ENCODE results near the gene ZSWIM4.
A peak's percentile ranks its signal among the peaks of the same experiment; 100 is the strongest.
"Not testable (repeated sequence)": the region's sequence is repeated elsewhere in the genome, so short reads cannot be mapped to it uniquely, and the experiment has no call there.

ZSWIM4 gene

GRCh38 chr19:13794757-13795589, at the start of gene ZSWIM4:
TSS of gene ZSWIM4 (plus strand) at chr19:13795443. CDS start at chr19:13795649, 206 bp downstream.
- DNase-seq (ENCODE audit: low spot score) = peak; percentile 97

GRCh38 chr19:13747098-13747453, 48.2 kb upstream of the ZSWIM4 start:
- DNase-seq (ENCODE audit: low spot score) = no peak

GRCh38 chr19:13748169-13748828, 46.9 kb upstream of the ZSWIM4 start:
- peak; percentile 25 for DNase-seq (ENCODE audit: low spot score)

GRCh38 chr19:13751436-13751835, 43.8 kb upstream of the ZSWIM4 start:
- DNase-seq (ENCODE audit: low spot score) = no peak

GRCh38 chr19:13753622-13754021, 41.6 kb upstream of the ZSWIM4 start:
- not testable (repeated sequence) for DNase-seq (ENCODE audit: low spot score)

GRCh38 chr19:13756210-13756609, 39.0 kb upstream of the ZSWIM4 start:
- DNase-seq (ENCODE audit: low spot score) = no peak

- no peak for DNase-seq (ENCODE audit: low spot score)
Observed at GRCh38 chr19:13757805-13758772, 37.2 kb upstream of the ZSWIM4 start.

GRCh38 chr19:13758795-13759194, 36.4 kb upstream of the ZSWIM4 start:
- DNase-seq (ENCODE audit: low spot score) = no peak

GRCh38 chr19:13761423-13761822, 33.8 kb upstream of the ZSWIM4 start:
- DNase-seq (ENCODE audit: low spot score) = no peak

GRCh38 chr19:13762635-13763235, 32.5 kb upstream of the ZSWIM4 start:
- DNase-seq (ENCODE audit: low spot score) = no peak

GRCh38 chr19:13763265-13763664, 32.0 kb upstream of the ZSWIM4 start:
- no peak for DNase-seq (ENCODE audit: low spot score)

GRCh38 chr19:13764101-13764807, 31.0 kb upstream of the ZSWIM4 start, which contains the start of gene MRI1:
TSS of gene MRI1 (plus strand) at chr19:13764522. CDS start at chr19:13764589, 67 bp downstream.
- DNase-seq (ENCODE audit: low spot score) = peak; percentile 29

GRCh38 chr19:13764821-13765394, 30.3 kb upstream of the ZSWIM4 start:
- no peak for DNase-seq (ENCODE audit: low spot score)

GRCh38 chr19:13765395-13766094, 29.7 kb upstream of the ZSWIM4 start:
- no peak for DNase-seq (ENCODE audit: low spot score)

- DNase-seq (ENCODE audit: low spot score) = no peak
Observed at GRCh38 chr19:13766095-13766481, 29.2 kb upstream of the ZSWIM4 start.

GRCh38 chr19:13768510-13768909, 26.7 kb upstream of the ZSWIM4 start:
- no peak for DNase-seq (ENCODE audit: low spot score)

- DNase-seq (ENCODE audit: low spot score) = no peak
Observed at GRCh38 chr19:13770013-13770635, 25.1 kb upstream of the ZSWIM4 start.

- peak; percentile 91 for DNase-seq (ENCODE audit: low spot score)
Observed at GRCh38 chr19:13774217-13775191, 20.7 kb upstream of the ZSWIM4 start, which contains the start of gene C19orf53. TSS of gene C19orf53 (plus strand) at chr19:13774456. CDS start at chr19:13774478, 22 bp downstream.

All from hematopoietic multipotent progenitor cell treated with erythropoietin and hydrocortisone succinate and interleukin-3 and kit ligand, for 15 days (in vitro differentiated cells).